ENCODE measurements around the gene WFDC8.

Gene WFDC8

DNA sequence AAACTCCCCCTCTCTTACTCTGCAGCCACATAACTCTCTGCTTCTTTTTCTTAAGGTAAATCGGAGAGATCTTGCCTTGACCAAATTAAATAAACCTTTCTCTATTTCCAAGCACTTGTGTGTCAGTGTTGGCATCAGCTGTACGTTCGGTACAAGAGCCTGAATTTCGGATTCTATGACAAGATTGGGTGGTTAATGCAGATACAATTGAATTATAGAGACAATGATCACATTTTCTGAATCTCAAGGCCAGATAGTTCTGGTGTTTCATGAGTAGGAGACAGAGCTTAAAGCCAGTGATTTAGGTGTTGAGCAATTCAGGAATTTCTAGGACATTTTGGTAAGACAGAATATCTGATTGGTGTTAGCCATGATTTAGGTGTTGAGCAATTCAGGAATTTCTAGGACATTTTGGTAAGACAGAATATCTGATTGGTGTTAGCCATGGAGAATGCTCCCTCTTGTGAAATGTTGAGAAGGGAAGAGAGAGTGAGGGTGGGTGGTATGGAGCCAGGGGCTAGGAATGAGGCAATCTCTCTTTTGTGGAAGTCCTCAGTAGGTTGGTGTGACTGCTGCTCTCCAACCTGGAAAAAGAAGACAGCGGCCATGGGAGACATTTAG lies 68.7 kb downstream of the WFDC8 start:
- Histone ChIP-seq H3K27me3 (ENCODE audit: insufficient read depth, low read length) (no peaks in the 10 kb centered on the region), H3K27ac (ENCODE audit: low read depth, low read length) (no peak overlapping the region), H3K36me3 (ENCODE audit: insufficient read depth, low read length) (no peaks in the 10 kb centered on the region), H3K4me1 (ENCODE audit: insufficient read depth, low read length) (no peaks in the 10 kb centered on the region), H3K9me3 (ENCODE audit: insufficient read depth, low read depth, low read length) (no peaks in the 10 kb centered on the region), H3K9ac (ENCODE audit: low read depth, low read length) (no peak overlapping the region), H3K4me3 (ENCODE audit: low read length) (no peak overlapping the region)
- WGBS: 91% methylated on average over 5 of the region's 5 CpGs

GRCh38 chr20:45509091-45509490 lies 70.0 kb downstream of the WFDC8 start:
- Histone ChIP-seq H3K36me3 (ENCODE audit: insufficient read depth, low read length) (no peaks in the 10 kb centered on the region), H3K27ac (ENCODE audit: low read depth, low read length) (no peak overlapping the region), H3K9ac (ENCODE audit: low read depth, low read length) (no peak overlapping the region), H3K4me1 (ENCODE audit: insufficient read depth, low read length) (no peaks in the 10 kb centered on the region), H3K27me3 (ENCODE audit: insufficient read depth, low read length) (no peaks in the 10 kb centered on the region), H3K4me3 (ENCODE audit: low read length) (no peak overlapping the region), H3K9me3 (ENCODE audit: insufficient read depth, low read depth, low read length) (no peaks in the 10 kb centered on the region)
- WGBS: 90% methylated on average over 4 of the region's 4 CpGs

- 88% methylated on average over 7 of the region's 7 CpGs for WGBS
- Histone ChIP-seq H3K27ac (ENCODE audit: low read depth, low read length) (no peak overlapping the region), H3K9ac (ENCODE audit: low read depth, low read length) (no peak overlapping the region), H3K36me3 (ENCODE audit: insufficient read depth, low read length) (no peaks in the 10 kb centered on the region), H3K9me3 (ENCODE audit: insufficient read depth, low read depth, low read length) (no peaks in the 10 kb centered on the region), H3K4me1 (ENCODE audit: insufficient read depth, low read length) (no peaks in the 10 kb centered on the region), H3K27me3 (ENCODE audit: insufficient read depth, low read length) (no peaks in the 10 kb centered on the region), H3K4me3 (ENCODE audit: low read length) (no peak overlapping the region)
Measured at GRCh38 chr20:45508068-45508886, 70.8 kb downstream of the WFDC8 start.

DNA sequence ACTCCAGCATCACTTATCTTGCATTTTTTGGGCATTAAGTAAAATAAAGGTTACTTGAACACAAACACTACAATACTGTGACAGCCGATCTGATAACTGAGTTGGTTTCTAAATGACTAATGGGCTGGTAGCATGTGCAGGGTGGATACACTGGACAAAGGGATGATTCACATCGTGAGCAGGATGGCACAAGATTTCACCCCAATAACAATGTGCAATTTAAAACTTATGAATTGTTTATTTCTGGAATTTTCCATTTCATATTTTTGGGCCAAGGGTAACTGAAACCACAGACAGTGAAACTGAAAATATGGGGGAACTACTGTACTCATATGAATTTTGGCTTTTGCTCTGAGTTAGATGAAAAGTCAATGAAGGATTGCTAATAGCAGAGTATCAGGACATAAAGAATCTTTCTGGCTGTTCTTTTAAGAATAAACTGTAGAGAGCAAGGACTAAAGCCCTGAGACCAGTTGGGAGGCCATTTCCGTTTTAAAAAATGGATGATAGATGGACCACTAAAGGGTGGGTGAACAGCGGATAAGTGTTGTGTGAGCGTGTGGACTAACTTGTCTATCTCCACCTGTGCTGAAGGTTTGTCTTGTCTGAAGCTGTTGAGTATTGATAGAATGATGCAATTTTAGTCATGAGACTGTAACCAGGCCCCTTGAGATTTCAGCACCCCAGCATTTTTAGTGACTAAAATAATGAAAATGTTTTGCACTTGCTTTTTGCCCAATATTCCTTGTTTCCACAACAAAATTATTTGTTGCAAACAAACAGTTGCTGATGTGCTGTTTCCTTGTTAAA lies 71.9 kb downstream of the WFDC8 start:
- no peak overlapping the region for H3K9ac ChIP-seq (ENCODE audit: low read depth, low read length)
- H3K4me3 ChIP-seq (ENCODE audit: low read length): no peak overlapping the region
- no peaks in the 10 kb centered on the region for H3K36me3 ChIP-seq (ENCODE audit: insufficient read depth, low read length)
- no peaks in the 10 kb centered on the region for H3K4me1 ChIP-seq (ENCODE audit: insufficient read depth, low read length)
- no peaks in the 10 kb centered on the region for H3K9me3 ChIP-seq (ENCODE audit: insufficient read depth, low read depth, low read length)
- WGBS: 92% methylated on average over 4 of the region's 5 CpGs
- no peak overlapping the region for H3K27ac ChIP-seq (ENCODE audit: low read depth, low read length)
- no peaks in the 10 kb centered on the region for H3K27me3 ChIP-seq (ENCODE audit: insufficient read depth, low read length)

DNA sequence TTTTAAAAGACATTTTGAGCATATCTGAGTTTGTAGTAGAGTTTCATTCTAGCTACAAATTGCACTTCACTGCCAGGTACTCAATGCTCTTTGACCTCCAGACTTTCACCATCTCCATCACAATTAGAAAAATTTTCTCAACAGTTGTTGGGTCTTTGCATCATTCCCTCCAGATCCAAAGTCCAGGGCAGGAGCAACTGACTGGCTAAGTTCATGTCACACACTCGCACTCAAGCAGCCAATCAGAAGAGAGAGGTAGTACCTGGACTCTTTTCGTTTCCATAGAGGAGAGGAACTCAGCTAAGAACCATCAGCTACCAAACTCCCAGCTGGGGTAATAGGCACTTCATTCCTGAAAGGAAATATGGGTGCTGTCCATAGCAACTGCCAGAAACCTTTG lies 72.7 kb downstream of the WFDC8 start:
- Histone ChIP-seq H3K9me3 (ENCODE audit: insufficient read depth, low read depth, low read length) (no peaks in the 10 kb centered on the region), H3K27ac (ENCODE audit: low read depth, low read length) (no peak overlapping the region), H3K4me1 (ENCODE audit: insufficient read depth, low read length) (no peaks in the 10 kb centered on the region), H3K36me3 (ENCODE audit: insufficient read depth, low read length) (no peaks in the 10 kb centered on the region), H3K27me3 (ENCODE audit: insufficient read depth, low read length) (no peaks in the 10 kb centered on the region), H3K4me3 (ENCODE audit: low read length) (no peak overlapping the region), H3K9ac (ENCODE audit: low read depth, low read length) (no peak overlapping the region)
- 97% methylated on average over 2 of the region's 2 CpGs for WGBS

- H3K36me3 ChIP-seq (ENCODE audit: insufficient read depth, low read length): no peaks in the 10 kb centered on the region
- WGBS: 83% methylated on average over 1 of the region's 2 CpGs
- H3K27me3 ChIP-seq (ENCODE audit: insufficient read depth, low read length): no peaks in the 10 kb centered on the region
- peaks cover 2% of the 10 kb centered on the region; the same call in 1 of the 2 replicates for H3K4me1 ChIP-seq (ENCODE audit: insufficient read depth, low read length)
- no peaks in the 10 kb centered on the region for H3K9me3 ChIP-seq (ENCODE audit: insufficient read depth, low read depth, low read length)
- no peak overlapping the region for H3K27ac ChIP-seq (ENCODE audit: low read depth, low read length)
- H3K9ac ChIP-seq (ENCODE audit: low read depth, low read length): no peak overlapping the region
- no peak overlapping the region for H3K4me3 ChIP-seq (ENCODE audit: low read length)
Measured at GRCh38 chr20:45503403-45503802, 75.7 kb downstream of the WFDC8 start.

DNA sequence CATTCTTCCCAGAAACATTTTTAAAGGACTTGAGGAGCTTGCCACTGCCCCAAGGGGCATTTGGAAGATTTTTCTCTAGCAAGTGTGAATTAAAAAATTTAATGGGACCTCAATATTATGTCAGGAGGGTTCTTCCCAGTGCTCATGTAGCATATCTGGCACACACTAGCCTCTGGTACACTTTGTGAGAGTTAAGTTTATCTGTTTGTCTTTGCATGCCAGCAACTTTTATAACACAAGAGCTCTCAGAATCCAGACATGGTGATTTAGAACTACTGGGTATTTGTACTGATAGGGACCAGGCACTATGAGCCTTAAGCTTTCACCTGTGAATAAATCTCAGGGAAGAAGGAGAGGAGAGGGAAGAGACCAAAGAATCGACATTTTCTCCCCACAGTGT lies 76.5 kb downstream of the WFDC8 start:
- peaks cover 8% of the 10 kb centered on the region; the same call in 1 of the 2 replicates for H3K4me1 ChIP-seq (ENCODE audit: insufficient read depth, low read length)
- H3K4me3 ChIP-seq (ENCODE audit: low read length): no peak overlapping the region
- H3K27ac ChIP-seq (ENCODE audit: low read depth, low read length): no peak overlapping the region
- WGBS: 96% methylated on average over 1 of the region's 1 CpG
- no peaks in the 10 kb centered on the region for H3K27me3 ChIP-seq (ENCODE audit: insufficient read depth, low read length)
- H3K36me3 ChIP-seq (ENCODE audit: insufficient read depth, low read length): no peaks in the 10 kb centered on the region
- H3K9ac ChIP-seq (ENCODE audit: low read depth, low read length): no peak overlapping the region
- H3K9me3 ChIP-seq (ENCODE audit: insufficient read depth, low read depth, low read length): no peaks in the 10 kb centered on the region
